Measurements from ENCODE around the gene TSPAN16. TPM values are rescaled to one million over a fixed set of nuclear protein-coding genes. Genes with fewer than 3 reads are reported as not detected.
"Not testable (repeated sequence)": the region's sequence is repeated elsewhere in the genome, so short reads cannot be mapped to it uniquely, and the experiment has no call there.

The TSPAN16 gene
- total RNA-seq, 1 donor from 2014 or later, result not detected

GRCh38 chr19:11345122-11345803 is 49.3 kb downstream of the TSPAN16 start:
- peak overlapping the region; percentile 98 for H3K4me3 Mint-ChIP-seq
- no peaks in the 10 kb centered on the region for H3K9me3 Mint-ChIP-seq
- H3K4me1 Mint-ChIP-seq (ENCODE audit: unreplicated experiment), result peaks cover 28% of the 10 kb centered on the region
- H3K36me3 Mint-ChIP-seq, result no peaks in the 10 kb centered on the region
- no peaks in the 10 kb centered on the region for H3K27me3 Mint-ChIP-seq
- peak overlapping the region; percentile 97 for H3K27ac Mint-ChIP-seq
- DNase-seq (ENCODE audit: extremely low spot score, unreplicated experiment), result no peak
- TF ChIP-seq, protein P1, sequence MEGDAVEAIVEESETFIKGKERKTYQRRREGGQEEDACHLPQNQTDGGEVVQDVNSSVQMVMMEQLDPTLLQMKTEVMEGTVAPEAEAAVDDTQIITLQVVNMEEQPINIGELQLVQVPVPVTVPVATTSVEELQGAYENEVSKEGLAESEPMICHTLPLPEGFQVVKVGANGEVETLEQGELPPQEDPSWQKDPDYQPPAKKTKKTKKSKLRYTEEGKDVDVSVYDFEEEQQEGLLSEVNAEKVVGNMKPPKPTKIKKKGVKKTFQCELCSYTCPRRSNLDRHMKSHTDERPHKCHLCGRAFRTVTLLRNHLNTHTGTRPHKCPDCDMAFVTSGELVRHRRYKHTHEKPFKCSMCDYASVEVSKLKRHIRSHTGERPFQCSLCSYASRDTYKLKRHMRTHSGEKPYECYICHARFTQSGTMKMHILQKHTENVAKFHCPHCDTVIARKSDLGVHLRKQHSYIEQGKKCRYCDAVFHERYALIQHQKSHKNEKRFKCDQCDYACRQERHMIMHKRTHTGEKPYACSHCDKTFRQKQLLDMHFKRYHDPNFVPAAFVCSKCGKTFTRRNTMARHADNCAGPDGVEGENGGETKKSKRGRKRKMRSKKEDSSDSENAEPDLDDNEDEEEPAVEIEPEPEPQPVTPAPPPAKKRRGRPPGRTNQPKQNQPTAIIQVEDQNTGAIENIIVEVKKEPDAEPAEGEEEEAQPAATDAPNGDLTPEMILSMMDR (conservative IDR thresholded peaks at IDR 0.05), result no peak

GRCh38 chr19:11346104-11346940 is 50.4 kb downstream of the TSPAN16 start, which contains the start of the genes CCDC159 and TMEM205:
Gene CCDC159 (plus strand): TSS chr19:11346519. CDS start chr19:11346607, 88 bp downstream.
Gene TMEM205 (minus strand): TSS chr19:11346268. CDS start chr19:11345619, 649 bp downstream.
- Mint-ChIP-seq H3K27ac (peak within 1 kb of the TSS; percentile 97), H3K4me3 (peak within 1 kb of the TSS; percentile 98), H3K4me1 (ENCODE audit: unreplicated experiment) (peaks cover 28% of the 10 kb centered on the region), H3K9me3 (no peaks in the 10 kb centered on the region), H3K36me3 (no peaks in the 10 kb centered on the region), H3K27me3 (no peaks in the 10 kb centered on the region)
- TF ChIP-seq, protein P1 (conservative IDR thresholded peaks at IDR 0.05), result peak; percentile 25
- peak; percentile 98 for DNase-seq (ENCODE audit: extremely low spot score, unreplicated experiment)

- TF ChIP-seq, protein P1 (conservative IDR thresholded peaks at IDR 0.05), result no peak
- peaks cover 28% of the 10 kb centered on the region for H3K4me1 Mint-ChIP-seq (ENCODE audit: unreplicated experiment)
- no peaks in the 10 kb centered on the region for H3K36me3 Mint-ChIP-seq
- H3K27me3 Mint-ChIP-seq, result no peaks in the 10 kb centered on the region
- H3K27ac Mint-ChIP-seq, result peak overlapping the region; percentile 56
- DNase-seq (ENCODE audit: extremely low spot score, unreplicated experiment), result no peak
- no peaks in the 10 kb centered on the region for H3K9me3 Mint-ChIP-seq
- H3K4me3 Mint-ChIP-seq, result peak overlapping the region; percentile 98
Measured at GRCh38 chr19:11347546-11348039, 51.6 kb downstream of the TSPAN16 start.

DNA sequence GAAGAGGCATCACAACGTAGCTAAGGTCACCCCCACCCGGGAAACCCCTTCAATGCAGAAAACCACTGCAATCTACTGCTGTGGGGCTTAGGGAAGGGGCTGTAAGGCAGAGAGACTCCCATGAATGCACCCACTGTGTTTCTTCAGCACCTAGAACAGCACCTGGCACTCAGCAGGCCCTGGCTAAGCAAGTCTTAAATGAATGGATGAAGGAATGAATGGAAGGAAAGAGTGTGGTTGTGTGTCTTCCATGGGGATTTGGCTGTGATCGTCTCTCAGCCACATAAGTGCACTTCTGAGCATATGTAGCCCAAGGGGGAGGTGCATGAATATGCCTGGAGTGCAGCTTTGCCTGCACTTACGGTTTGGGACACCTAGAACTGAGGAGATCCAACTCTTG is 53.2 kb downstream of the TSPAN16 start:
- Mint-ChIP-seq H3K9me3 (no peaks in the 10 kb centered on the region), H3K4me3 (no peak overlapping the region), H3K36me3 (no peaks in the 10 kb centered on the region), H3K4me1 (ENCODE audit: unreplicated experiment) (peaks cover 27% of the 10 kb centered on the region), H3K27me3 (no peaks in the 10 kb centered on the region), H3K27ac (no peak overlapping the region)
- TF ChIP-seq, protein P1 (conservative IDR thresholded peaks at IDR 0.05), result no peak
- no peak for DNase-seq (ENCODE audit: extremely low spot score, unreplicated experiment)

- not testable (repeated sequence) for H3K4me3 Mint-ChIP-seq; H3K4me1 Mint-ChIP-seq (ENCODE audit: unreplicated experiment); H3K36me3 Mint-ChIP-seq; H3K27ac Mint-ChIP-seq; DNase-seq (ENCODE audit: extremely low spot score, unreplicated experiment); H3K9me3 Mint-ChIP-seq
- H3K27me3 Mint-ChIP-seq, result peaks cover 21% of the 10 kb centered on the region
Measured at GRCh38 chr19:11354102-11354501, 58.1 kb downstream of the TSPAN16 start.
